ENCODE measurements around the gene KRTCAP3. TPM values are rescaled to one million over a fixed set of nuclear protein-coding genes. Genes with fewer than 3 reads are reported as not detected.
A peak's percentile ranks its signal among the peaks of the same experiment; 100 is the strongest.

KRTCAP3 gene
- total RNA-seq, 1 donor, result 0.72 TPM

GRCh38 chr2:27400348-27401135 is 41.6 kb upstream of the KRTCAP3 start:
- H3K4me1 ChIP-seq (ENCODE audit: insufficient read depth, low read length), result no peaks in the 10 kb centered on the region
- peaks cover 14% of the 10 kb centered on the region for H4K20me1 ChIP-seq (ENCODE audit: insufficient read depth, low read length)
- peaks cover 99% of the 10 kb centered on the region for H3K79me2 ChIP-seq (ENCODE audit: insufficient read depth, low read length)
- no peak overlapping the region for H3K4me2 ChIP-seq (ENCODE audit: insufficient read depth, low read length)
- DNase-seq (ENCODE audit: insufficient read length, low spot score, missing footprints), result no peak
- peak overlapping the region; percentile 1 for H3K27ac ChIP-seq (ENCODE audit: low read depth, low read length)
- H3K36me3 ChIP-seq (ENCODE audit: insufficient read depth, low read length), result peaks cover 10% of the 10 kb centered on the region
- no peak overlapping the region for H2AFZ ChIP-seq (ENCODE audit: low read length)
- H3K9me3 ChIP-seq (ENCODE audit: low read depth, low read length), result no peaks in the 10 kb centered on the region
- no peaks in the 10 kb centered on the region for H3K27me3 ChIP-seq (ENCODE audit: insufficient read depth, low read length)
- TF ChIP-seq CTCF (IDR thresholded peaks at IDR 0.05; ENCODE audit: extremely low read depth, low read depth, low read length), result no peak
- H3K4me3 ChIP-seq (ENCODE audit: insufficient read depth, low read length), result no peak overlapping the region

GRCh38 chr2:27407798-27408491 is 34.2 kb upstream of the KRTCAP3 start:
- peaks cover 13% of the 10 kb centered on the region for H3K36me3 ChIP-seq (ENCODE audit: insufficient read depth, low read length)
- peaks cover 23% of the 10 kb centered on the region for H4K20me1 ChIP-seq (ENCODE audit: insufficient read depth, low read length)
- H3K4me2 ChIP-seq (ENCODE audit: insufficient read depth, low read length), result peak overlapping the region; percentile 99
- H3K27ac ChIP-seq (ENCODE audit: low read depth, low read length), result peak overlapping the region; percentile 68
- H3K4me1 ChIP-seq (ENCODE audit: insufficient read depth, low read length), result peaks cover 17% of the 10 kb centered on the region
- peak; percentile 80 for DNase-seq (ENCODE audit: insufficient read length, low spot score, missing footprints)
- H3K4me3 ChIP-seq (ENCODE audit: insufficient read depth, low read length), result peak overlapping the region; percentile 94
- H2AFZ ChIP-seq (ENCODE audit: low read length), result no peak overlapping the region
- peaks cover 64% of the 10 kb centered on the region for H3K79me2 ChIP-seq (ENCODE audit: insufficient read depth, low read length)
- peak; percentile 52 for TF ChIP-seq CTCF (IDR thresholded peaks at IDR 0.05; ENCODE audit: extremely low read depth, low read depth, low read length)
- H3K27me3 ChIP-seq (ENCODE audit: insufficient read depth, low read length), result peaks cover 7% of the 10 kb centered on the region
- no peaks in the 10 kb centered on the region for H3K9me3 ChIP-seq (ENCODE audit: low read depth, low read length)

GRCh38 chr2:27408601-27409320 is 33.4 kb upstream of the KRTCAP3 start:
- no peak for TF ChIP-seq CTCF (IDR thresholded peaks at IDR 0.05; ENCODE audit: extremely low read depth, low read depth, low read length)
- H3K79me2 ChIP-seq (ENCODE audit: insufficient read depth, low read length), result peaks cover 56% of the 10 kb centered on the region
- DNase-seq (ENCODE audit: insufficient read length, low spot score, missing footprints), result peak; percentile 81

More at GRCh38 chr2:27408601-27409320, 33.4 kb upstream of the KRTCAP3 start:
- H3K27ac ChIP-seq (ENCODE audit: low read depth, low read length), result peak overlapping the region; percentile 68
- peak overlapping the region; percentile 99 for H3K4me2 ChIP-seq (ENCODE audit: insufficient read depth, low read length)
- peaks cover 17% of the 10 kb centered on the region for H3K4me1 ChIP-seq (ENCODE audit: insufficient read depth, low read length)
- peak overlapping the region; percentile 94 for H3K4me3 ChIP-seq (ENCODE audit: insufficient read depth, low read length)
- peaks cover 13% of the 10 kb centered on the region for H3K36me3 ChIP-seq (ENCODE audit: insufficient read depth, low read length)
- no peaks in the 10 kb centered on the region for H3K9me3 ChIP-seq (ENCODE audit: low read depth, low read length)
- H2AFZ ChIP-seq (ENCODE audit: low read length), result peak overlapping the region; percentile 78
- H3K27me3 ChIP-seq (ENCODE audit: insufficient read depth, low read length), result peaks cover 7% of the 10 kb centered on the region
- peaks cover 21% of the 10 kb centered on the region for H4K20me1 ChIP-seq (ENCODE audit: insufficient read depth, low read length)

Measured in osteoblast (primary cell).